Hypothalamus (tissue), 51 donors: ENCODE results near the gene HTRA1.

Experiments used
- DNase-seq, 51 donors: peaks; one replicate each; lab custom pipeline; 2025; lab: John Stamatoyannopoulos, UW

The HTRA1 gene

DNA sequence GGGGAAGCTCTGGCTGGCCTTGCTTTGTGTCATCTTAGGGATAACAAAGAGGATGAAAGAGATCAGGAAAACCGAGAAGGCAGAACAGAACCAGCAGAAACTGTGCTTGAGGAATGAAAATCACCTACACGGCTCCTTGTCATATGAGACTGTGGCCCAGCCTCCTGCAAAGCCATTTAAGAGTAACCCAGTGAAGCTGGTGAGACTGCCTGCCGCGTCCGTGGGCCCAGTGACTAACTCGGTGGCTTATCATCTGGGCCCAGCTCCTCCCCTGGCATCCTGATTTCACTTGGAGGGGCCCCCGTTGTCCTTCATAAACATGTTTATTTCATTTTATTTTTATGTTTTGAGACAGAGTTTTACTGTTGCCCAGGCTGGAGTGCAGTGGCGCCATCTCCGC is 30.7 kb downstream of the HTRA1 start:
- DNase-seq = no peak

DNA sequence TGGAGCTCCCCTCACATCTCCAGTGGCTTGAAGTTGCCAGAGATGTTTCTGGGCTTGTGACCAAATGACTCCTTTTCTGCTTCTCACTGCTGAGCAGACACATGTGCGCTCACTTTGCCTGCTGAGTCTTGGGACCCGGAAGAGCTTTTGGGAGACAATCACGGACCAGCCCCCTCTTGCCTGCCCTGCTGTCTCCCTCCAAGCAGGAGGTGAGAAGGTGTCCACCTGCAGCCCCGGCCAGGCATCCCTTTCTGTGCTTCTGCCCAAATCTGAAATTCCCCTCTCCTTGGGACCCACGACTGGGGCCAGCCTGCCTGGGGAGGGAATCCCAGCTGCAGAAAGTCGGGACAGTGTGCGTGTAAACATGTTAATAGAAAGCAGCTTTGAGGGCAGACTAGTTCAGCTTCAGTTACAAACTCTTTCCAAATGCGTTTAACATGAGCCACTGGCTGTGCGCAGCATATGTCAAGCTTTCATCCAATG is 31.7 kb downstream of the HTRA1 start:
- peak in 1 of 51 donors; percentile 34 for DNase-seq

DNA sequence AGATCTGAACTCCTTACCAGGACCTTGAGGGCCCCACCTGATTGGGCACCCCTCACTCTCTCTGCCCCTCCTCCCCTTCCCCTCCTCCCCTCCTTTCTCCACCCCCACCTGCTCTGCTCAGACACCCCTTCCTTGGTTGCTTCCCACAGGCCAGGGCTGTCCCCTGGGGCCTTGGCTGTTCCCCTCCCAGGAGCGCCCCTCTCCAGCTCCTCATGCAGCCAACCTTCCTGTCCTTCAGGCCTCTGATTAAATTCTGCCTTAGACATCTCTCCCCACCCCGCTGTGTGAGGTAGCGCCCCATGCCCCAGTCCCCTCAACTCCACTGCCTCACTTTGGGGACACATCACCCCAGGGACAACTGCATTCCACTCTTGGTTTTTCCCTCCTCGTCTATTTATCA is 32.4 kb downstream of the HTRA1 start:
- DNase-seq = no peak

DNA sequence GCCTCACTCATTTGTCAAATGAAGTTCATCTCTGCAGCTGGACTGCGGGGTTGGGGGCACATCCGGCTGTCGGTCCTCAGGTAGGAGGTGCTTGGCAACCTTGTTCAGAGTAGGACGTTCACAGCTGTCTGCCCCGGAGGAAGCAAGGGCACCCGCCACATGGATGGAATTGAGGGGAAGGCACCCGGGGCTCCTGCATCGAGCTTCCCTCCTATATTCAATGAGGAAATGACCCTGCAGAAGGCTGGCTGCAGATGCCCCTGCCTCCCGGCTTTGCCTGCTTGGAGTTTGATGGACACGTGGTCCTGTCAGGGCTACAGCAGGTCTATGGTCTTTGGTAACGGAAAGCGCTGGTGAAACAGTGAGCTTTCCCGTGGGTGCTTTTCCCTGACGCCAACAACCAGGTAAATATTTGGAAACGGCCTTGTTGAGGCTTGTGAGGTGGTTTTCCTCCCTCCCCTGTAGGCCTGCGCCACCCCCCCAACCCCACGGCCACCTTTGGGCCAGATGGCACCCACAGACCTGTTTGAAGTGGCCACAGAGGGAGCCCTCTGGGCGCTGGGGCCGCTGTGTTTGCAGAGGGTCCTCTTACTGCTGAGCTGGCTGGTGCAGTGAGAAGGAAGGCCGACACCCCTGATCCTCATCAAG is 32.9 kb downstream of the HTRA1 start:
- DNase-seq = no peak

DNA sequence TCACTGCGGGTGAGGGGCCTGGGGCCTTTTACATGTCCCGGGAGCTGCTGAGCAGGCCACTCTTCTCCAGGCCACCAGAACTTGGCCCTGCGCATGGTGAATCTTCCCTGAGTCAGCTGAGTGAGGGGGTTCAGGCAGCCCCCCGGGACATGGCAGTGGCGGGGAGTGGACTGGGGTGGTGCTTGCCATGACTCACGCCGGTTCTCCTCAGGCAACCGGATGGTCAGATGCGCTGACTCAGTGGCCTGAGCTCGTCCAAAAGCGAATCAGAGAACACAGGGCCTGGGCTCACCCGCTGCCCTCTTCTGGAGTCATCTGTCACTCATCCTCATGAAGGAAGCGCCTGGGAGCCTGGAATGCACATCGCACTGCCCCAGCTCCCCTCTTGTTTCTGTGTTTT is 33.5 kb downstream of the HTRA1 start:
- peak in 9 of 51 donors; percentile 15 to 69 (median 38) for DNase-seq

DNA sequence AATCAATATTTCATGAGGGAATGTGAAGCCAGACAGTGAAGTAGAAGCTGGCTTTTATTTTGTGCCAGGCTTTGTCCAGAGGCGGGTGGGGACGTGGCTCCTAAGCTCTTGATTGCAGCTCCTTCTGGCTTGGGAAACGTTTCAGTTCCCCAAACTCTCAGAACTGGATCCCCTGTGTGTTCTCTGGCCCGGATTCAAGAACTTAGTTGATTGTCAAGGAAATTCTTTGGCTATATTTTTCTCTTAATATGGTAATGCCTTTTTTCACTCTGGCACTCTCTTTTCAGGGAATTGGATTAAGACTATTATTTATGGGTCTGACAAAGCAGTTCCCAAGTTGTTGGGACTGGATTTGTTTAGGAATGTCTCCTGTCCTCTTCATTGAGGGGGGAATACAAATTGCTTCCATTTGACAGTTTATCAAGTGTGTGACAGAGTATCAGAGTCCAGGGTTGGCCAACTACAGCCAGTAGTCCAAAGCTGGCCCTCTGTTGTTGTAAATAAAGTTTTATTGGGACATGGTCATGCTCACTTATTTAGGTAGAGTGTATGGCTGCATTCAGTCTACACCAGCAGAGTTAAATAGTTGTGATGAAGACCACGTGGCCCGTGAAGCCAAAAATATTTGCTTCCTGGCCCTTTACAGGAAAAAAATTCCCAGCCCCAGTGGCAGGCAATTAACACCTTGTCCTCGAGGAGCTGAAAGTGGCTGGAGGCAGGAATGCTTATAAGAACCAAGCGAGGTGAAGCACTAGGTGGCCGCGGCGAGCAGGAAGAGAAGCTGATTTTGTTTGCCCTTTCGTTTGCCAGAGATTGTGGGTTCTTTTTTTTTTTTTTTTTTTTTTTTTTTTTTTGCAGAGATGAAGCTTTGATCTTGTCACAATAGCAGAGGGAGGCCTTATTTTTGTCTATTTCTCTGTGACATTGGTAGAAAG is 34.3 kb downstream of the HTRA1 start:
- DNase-seq = peak in 2 of 51 donors; percentile 24 to 40

DNA sequence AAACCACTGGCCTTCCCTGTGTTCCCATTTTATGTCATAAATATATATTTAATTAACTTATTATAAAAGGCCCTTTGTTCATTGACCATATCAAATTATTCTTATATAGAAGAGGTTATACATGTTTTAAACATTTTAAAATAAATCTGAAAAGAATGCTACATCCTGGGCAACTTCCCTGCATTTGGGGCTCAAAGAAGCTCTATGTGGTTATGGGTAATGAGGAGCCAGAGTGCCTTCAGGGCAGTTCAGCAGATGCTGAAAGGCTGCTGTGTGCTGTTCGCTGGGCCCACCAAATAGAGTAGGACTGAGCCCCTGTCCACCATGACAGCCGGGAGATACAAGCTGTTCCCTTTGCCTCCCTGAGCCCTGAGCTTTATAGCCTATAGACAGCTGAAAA is 35.9 kb downstream of the HTRA1 start:
- DNase-seq = no peak

DNA sequence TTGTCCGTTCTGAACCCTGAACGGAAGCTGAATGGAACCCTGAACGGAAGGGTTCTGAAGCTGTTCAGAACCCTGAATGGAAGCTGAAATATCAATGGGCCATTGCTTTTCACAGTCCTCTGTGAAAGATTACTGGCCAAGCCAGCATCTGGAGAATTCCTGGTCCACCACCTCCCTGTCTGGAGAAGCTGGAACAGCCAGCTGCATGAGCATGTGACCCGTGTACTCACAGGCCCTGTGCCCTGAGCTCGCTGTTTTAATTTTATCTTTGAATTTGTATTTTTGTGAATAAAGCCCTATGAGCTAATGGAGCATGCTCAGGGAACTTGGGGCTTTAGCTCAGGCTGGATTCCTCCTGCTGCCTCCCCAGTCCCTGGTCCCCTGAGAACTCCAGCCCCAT is 37.2 kb downstream of the HTRA1 start:
- DNase-seq = peak in 10 of 51 donors; percentile 12 to 67 (median 32)

DNA sequence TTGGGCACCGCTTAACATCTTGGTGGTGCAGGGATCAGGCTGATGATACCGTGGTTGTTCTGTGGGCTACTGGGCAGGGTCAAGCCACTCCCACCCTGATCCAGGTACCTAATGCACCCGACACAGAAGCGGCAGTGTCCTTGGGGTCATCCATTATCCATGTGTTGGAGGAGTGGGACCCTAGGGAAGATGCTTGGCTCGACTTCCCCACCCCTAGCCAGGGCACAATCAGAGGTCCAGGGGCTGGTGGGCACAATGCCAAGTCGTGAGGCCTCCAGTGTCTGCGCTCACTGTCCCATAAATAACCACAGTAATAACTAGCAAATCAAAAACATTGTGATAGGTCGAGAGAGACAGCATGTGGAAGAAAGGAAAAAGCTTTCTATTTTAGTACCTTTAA is 37.7 kb downstream of the HTRA1 start:
- peak in 2 of 51 donors; percentile 19 to 53 for DNase-seq

DNA sequence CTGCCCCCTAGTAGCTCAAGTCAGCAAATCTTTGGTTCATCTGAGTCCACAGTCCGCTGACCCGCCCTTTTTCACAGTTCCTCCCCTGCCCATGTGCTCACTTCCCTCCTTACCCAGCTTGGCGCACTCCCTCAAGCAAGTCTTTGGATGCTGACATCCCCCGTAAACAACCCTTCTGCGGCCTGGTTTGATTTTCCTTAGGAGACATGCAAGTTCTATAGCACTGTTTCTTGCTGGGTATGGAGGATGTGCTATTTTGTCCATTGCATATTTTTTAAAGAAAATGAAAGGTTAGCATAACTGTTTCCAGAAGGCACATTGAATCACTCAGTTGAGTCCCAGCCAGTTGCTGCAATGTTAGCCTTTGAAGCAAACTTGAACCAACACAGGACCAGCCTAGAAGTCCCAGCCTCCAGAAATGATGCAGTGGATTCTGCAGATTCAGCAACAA is 38.2 kb downstream of the HTRA1 start:
- peak in 20 of 51 donors; percentile 20 to 53 (median 33) for DNase-seq

DNA sequence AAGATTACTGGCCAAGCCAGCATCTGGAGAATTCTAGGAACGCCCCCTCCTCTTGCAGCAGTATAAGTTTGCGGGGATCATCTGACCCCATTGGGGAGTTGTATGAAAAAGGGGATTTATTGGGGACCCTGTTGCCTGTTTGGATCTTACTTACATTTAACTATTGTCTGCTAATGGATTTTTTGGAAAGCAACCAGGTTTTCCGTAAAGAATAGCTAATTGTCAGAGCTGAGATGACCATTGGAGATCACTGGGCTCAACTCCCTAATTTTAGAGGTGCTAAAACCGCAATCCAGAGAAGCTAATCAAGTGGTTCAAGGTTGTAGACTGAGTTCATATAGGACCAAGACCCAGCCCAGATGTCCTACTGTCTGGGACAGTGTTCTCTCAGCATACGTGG is 38.8 kb downstream of the HTRA1 start:
- no peak for DNase-seq

DNA sequence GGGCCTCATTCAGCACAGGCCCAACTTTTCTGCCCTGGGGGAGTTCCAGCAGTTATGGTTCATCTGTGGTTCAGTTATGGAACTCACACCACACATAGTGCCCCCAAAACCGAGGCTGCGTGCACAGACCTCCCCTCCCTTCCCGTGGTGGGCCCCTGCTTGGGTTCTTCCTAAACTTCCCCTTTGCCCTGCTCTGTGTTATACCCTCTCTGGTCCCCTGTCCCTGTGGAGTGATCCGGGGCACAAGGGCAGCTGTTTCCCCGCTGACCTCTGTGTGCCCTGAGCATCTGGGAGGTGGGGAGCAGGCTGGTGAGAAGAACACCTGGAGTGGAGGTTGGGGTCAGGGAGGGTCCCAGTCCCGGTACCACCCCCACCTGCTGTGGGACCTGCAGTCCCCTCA is 39.4 kb downstream of the HTRA1 start:
- no peak for DNase-seq

DNA sequence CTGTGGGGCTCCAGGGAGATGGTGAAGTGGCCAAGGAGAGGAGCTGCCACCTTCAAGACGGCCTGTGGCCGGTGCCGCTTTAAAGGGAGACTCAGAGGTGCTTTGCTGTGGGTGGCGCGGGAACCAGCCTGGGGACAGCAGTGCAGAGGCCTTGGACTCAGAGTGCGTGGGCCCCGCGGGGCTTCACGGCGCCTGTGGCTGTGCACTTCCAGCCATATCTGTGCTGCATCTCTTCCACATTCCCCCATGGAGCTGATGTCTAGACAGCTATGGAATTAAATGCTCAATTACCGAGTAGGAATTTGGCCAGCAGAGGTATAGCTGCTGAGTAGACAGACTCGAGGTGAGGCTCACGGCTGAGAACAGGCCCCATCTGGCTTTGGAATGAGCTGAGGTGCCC is 41.7 kb downstream of the HTRA1 start:
- DNase-seq = no peak

DNA sequence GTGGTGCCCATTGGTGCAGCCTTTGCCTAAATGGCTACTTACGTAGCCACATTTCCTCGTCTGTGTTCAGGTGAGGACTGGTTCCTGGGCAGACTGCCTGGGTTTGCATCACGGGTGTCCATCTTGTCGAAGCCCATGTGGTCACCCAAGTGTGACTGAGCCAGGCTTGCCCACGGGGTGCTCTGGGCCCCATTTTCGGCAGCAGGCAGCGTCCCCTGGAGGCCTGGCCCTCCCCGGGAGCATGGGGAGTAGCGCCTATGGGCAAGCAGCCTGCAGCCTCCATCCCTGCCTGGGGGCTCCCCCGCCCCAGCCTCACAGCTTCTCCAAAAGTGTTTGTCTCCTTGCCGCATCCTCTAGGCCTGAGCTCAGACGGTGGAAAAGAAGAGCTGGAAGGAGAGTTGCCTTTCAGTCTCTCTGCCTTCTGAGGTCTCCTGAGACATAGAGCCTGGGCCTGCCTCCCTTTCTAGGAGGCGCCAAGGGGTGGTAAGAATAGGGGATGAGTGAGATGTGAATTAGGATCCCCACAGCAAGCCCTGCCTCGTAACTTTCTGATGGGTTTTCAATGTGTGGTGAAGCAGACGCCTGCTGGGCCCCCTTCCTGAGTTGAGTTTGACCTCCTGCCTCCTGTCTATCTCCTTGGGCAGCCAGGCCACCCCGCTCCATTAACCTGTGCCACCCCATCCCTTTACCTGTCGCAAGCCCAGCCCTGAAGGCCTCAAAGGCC is 42.7 kb downstream of the HTRA1 start:
- DNase-seq = no peak

DNA sequence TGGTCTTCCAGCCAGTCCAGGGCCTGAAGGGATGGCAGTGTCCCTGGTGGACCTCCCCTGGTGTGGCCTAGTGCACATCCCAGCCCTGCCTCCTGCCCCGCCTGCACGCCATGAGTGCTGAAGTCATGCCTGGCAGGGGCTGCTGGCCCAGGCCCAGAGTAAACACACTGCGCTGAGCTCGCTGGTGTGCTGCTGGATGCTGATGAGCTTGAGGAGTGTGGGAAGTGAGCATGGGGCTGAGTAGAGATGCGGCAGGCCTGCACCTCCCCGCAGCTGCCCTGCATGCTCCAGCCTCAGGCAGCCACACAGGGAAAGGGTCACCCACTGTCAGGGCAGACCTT is 43.2 kb downstream of the HTRA1 start:
- DNase-seq = peak; percentile 22 to 97 (median 85)

DNA sequence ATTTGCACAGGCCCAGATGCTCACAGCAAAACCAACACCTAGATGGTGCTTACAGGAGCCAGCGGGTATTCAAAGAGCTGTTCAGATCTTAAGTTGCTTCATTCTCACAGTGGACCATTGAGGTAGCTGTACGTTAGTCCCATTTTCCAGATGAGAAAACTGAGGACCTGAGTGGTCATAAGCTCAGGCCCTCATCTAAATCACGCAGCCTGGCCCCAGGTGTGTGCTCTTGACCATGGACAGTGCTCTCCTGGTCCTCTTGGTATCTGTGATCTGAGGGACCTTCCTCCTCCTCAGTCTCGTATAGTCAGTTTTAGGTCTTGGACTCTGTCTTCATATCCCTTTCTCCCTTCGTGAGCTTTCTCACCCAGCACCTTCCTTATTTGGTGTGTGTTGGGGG is 43.7 kb downstream of the HTRA1 start:
- no peak for DNase-seq

DNA sequence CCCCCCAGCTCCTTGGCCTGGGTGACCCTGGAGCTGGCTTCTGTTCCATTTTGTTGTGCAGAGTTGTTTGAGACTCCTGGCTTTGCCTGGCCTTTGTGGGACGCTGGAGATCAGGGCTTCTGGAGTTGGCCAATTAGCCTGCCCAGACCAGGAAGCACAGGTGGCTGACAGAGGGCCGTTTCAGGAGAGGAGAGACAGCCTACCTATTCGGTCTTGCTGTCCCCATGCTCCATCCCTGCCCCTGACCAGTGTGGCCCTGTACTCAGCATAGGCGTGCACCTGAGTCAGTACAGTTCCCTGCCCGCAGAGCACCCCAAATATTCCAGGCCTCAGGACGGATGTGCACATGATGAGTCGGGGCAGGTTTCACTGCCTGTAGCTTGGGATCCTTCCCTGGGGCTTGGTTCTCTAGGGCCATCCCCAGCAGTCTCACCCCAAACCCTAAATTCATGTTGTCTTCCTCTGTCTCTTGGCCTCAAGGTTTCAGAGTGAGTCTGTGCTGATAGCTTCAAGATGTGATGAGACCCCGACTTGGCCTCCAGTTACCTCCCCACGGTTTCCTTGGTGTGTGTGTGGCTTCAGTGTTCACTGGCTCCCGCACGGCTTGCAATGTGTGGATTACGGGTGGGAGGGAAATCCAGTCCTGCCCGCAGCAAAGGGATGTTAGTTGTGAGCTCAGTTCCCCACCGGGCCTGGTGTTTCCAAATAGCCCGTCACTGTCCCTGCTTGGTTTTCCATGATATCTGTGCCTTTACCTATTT is 44.7 kb downstream of the HTRA1 start:
- DNase-seq = no peak

DNA sequence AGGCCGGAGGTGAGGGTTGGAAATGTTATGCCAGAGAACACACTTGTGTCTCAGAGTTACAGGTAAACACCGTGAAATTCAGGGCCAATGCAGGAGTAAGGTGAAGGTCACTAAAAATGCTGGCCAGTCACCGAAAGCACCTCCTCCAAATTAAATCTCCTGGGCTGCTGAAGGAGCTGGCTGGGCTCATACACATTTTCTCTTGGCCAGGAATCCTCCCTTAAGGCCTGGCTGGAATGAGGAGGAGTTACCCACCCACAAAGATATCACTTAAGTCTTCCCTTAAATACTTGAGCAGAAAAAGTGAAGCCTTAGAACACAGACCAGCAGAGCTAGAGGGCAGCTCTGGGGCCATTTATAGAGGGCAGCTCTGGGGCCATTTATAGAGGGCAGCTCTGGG is 46.3 kb downstream of the HTRA1 start:
- DNase-seq = no peak

DNA sequence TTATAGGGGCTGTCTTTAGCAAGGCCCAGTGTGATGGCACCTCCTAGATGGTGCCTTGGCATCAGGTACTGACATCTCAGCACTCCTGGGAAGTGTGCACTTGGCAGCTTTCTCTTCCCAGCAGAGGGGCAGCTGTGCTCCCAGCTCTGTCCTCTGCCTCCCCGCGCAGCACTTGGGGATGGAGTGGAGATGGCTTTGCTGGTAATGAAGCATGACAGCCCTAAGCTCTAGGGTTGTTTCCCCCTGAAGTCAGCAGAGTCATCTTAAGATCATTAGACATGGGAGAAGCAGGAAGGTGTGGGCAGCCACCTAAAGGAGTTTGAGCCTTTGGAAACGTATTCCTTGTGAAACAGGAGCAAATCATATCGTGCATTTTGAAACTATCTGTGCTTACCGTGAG is 46.7 kb downstream of the HTRA1 start:
- no peak for DNase-seq

DNA sequence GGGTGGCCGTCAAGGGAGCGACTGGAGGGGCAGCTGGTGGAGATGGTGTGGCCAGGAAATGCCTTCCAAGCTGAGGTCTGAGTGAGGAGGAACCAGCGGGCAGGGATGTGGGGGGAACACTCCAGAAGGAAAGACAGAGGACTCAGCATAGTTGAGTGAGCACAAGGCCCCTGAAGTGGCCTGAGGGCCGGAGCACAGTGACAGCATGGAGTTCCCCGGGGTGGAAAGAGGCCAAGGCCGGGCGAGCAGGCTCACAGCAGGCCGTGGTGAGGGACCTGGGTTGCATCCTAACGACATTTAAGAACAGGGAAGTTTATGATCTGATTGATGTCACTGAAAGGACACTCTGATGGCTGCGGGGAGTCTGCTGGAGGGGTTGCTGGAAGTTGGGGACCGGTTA is 48.0 kb downstream of the HTRA1 start:
- DNase-seq = no peak

DNA sequence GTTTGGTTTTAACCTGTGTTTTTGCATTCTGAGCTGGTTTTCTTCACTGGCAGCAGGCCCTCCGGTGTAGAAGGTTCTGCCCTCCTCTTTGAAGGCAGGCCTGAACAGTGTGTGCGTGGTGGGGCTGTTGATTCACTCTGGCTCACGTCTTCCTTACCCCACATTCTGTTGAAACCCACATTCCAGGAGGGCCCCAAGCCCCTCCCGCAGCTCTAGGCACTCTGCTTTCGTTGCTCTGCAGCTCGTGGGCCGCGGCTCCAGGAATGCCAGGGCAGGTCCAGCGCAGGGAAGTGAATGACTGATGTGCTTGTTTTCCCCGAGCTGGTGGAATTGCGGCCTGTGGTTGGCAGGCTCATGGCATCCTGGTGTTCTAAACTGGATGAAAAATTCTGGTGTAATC is 49.0 kb downstream of the HTRA1 start:
- no peak for DNase-seq
